ENCODE results near the gene ADORA2A. TPM values are rescaled to one million over a fixed set of nuclear protein-coding genes. Genes with fewer than 3 reads are reported as not detected.

ADORA2A gene
- total RNA-seq, 1 experiment from 2014 or later = 3.5 TPM

DNA sequence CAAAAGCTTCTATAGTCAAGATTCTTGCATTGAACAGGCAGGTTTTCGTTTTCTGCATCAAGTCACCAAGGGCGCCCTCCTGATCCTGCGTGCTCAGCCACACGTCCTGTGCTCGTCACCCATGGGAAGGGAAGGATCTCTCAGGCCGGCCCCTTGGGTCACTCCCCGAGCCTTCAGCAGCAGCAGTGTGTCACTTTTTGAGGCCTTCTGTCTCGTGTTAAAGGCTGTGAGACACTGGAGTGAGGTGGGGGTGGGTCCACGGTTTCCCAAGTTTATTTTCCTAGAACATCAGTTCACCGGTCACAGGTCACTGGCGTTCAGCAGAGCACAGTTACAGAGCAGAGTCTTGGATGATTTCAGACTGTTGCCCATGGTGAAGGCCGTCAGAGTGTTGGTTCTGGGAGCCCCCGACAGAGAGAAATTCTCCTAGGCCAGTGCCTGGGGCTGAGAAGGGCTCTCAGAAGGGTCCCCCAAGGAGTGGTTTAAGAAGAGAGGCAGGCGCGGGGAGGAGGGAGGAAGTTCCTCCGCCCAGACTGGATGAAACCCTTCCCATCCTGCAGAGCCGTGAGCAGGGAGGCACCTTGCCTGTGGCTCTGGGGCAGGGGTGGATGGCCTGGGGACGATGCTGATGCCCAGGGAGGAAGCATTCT lies 13.5 kb upstream of the ADORA2A start:
- no peak overlapping the region for H2AFZ ChIP-seq (ENCODE audit: low read length)
- Mint-ChIP-seq H3K9me3 (no peaks in the 10 kb centered on the region), H3K4me1 (peaks cover 2 to 3% of the 10 kb centered on the region in 2 experiments; a peak in 3 of 4 replicates), H3K27ac (peak overlapping the region in 1 of 3 experiments; percentile 67; a peak in 2 of 7 replicates), H3K36me3 (ENCODE audit: insufficient read depth in 1 of 3, low read depth in 3 of 3) (peaks cover 4 to 32% (median 30%) of the 10 kb centered on the region in 3 experiments; a peak in 6 of 7 replicates), H3K27me3 (ENCODE audit: low read depth) (no peaks in the 10 kb centered on the region), H3K4me3 (no peak overlapping the region)
- no peak overlapping the region for H4K91ac ChIP-seq (ENCODE audit: insufficient read length, low read depth, low read length)
- no peak overlapping the region for H2BK5ac ChIP-seq (ENCODE audit: insufficient read length, low read length)
- no peak overlapping the region for H3K27ac ChIP-seq (ENCODE audit: insufficient read length, low read depth, low read length)
- no peak overlapping the region for H2AK5ac ChIP-seq (ENCODE audit: insufficient read length, low read length)
- H3K14ac ChIP-seq (ENCODE audit: insufficient read depth, low read length) = no peak overlapping the region
- H3K9me3 ChIP-seq (ENCODE audit: control insufficient read depth, low read depth, low read length) = no peaks in the 10 kb centered on the region
- TF ChIP-seq, protein P1, sequence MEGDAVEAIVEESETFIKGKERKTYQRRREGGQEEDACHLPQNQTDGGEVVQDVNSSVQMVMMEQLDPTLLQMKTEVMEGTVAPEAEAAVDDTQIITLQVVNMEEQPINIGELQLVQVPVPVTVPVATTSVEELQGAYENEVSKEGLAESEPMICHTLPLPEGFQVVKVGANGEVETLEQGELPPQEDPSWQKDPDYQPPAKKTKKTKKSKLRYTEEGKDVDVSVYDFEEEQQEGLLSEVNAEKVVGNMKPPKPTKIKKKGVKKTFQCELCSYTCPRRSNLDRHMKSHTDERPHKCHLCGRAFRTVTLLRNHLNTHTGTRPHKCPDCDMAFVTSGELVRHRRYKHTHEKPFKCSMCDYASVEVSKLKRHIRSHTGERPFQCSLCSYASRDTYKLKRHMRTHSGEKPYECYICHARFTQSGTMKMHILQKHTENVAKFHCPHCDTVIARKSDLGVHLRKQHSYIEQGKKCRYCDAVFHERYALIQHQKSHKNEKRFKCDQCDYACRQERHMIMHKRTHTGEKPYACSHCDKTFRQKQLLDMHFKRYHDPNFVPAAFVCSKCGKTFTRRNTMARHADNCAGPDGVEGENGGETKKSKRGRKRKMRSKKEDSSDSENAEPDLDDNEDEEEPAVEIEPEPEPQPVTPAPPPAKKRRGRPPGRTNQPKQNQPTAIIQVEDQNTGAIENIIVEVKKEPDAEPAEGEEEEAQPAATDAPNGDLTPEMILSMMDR (conservative IDR thresholded peaks at IDR 0.05) = no peak
- no peak overlapping the region for H3K23ac ChIP-seq (ENCODE audit: insufficient read length, low read depth, low read length)
- H2BK12ac ChIP-seq (ENCODE audit: insufficient read length, low read depth, low read length) = no peak overlapping the region
- no peak for DNase-seq
- H3K56ac ChIP-seq (ENCODE audit: insufficient read length, low read depth, low read length) = no peak overlapping the region
- no peaks in the 10 kb centered on the region for H3K4me1 ChIP-seq (ENCODE audit: insufficient read depth, low read length)
- no peaks in the 10 kb centered on the region for H3K79me1 ChIP-seq (ENCODE audit: insufficient read depth, low read depth, low read length, poor library complexity, severe bottlenecking)
- no peak overlapping the region for H3K4ac ChIP-seq (ENCODE audit: low read depth, low read length)
- H4K8ac ChIP-seq (replicated peaks; ENCODE audit: insufficient read length, low read depth, low read length) = no peak overlapping the region
- WGBS (ENCODE audit: extremely low coverage, insufficient read length, low lambda C conversion rate) = no CpG with 5 or more reads among the region's 18 CpGs
- H3K23me2 ChIP-seq (ENCODE audit: insufficient read length, low read depth, low read length, poor library complexity, severe bottlenecking) = no peaks in the 10 kb centered on the region
- H3K18ac ChIP-seq (ENCODE audit: insufficient read length, low read depth, low read length) = no peak overlapping the region
- no peak overlapping the region for H2BK20ac ChIP-seq (ENCODE audit: low read depth, low read length, poor library complexity, severe bottlenecking)
- no peak overlapping the region for H3K9ac ChIP-seq (ENCODE audit: extremely low read depth, insufficient read length, low read length)
- no peak overlapping the region for H4K5ac ChIP-seq (ENCODE audit: insufficient read length, low read depth, low read length)
- H4K20me1 ChIP-seq (ENCODE audit: control insufficient read depth, insufficient read depth, insufficient read length) = no peaks in the 10 kb centered on the region
- H3K4me2 ChIP-seq (ENCODE audit: insufficient read depth, insufficient read length, low read length) = no peak overlapping the region
- H3T11ph ChIP-seq (ENCODE audit: low read length) = no peak overlapping the region
- no peak overlapping the region for H2BK120ac ChIP-seq (ENCODE audit: low read depth, low read length, poor library complexity, severe bottlenecking)
- H3K27me3 ChIP-seq (ENCODE audit: insufficient read depth, low read length) = no peaks in the 10 kb centered on the region
- no peak overlapping the region for H2BK15ac ChIP-seq (ENCODE audit: low read depth, low read length)
- H3K79me2 ChIP-seq (ENCODE audit: insufficient read depth, low read length) = no peaks in the 10 kb centered on the region

All from H9 (cell line).